GM19467 (cell line): ENCODE data around the gene RASD2.

ENCODE experiments used
- ATAC-seq: cut with Tn5 transposase; IDR thresholded peaks from one replicate; pipeline ENCODE4 v1.9.1; 2021; ENCODE audit warnings: mild to moderate bottlenecking, moderate library complexity; ENCODE audit not compliant: unreplicated experiment

The RASD2 gene

DNA sequence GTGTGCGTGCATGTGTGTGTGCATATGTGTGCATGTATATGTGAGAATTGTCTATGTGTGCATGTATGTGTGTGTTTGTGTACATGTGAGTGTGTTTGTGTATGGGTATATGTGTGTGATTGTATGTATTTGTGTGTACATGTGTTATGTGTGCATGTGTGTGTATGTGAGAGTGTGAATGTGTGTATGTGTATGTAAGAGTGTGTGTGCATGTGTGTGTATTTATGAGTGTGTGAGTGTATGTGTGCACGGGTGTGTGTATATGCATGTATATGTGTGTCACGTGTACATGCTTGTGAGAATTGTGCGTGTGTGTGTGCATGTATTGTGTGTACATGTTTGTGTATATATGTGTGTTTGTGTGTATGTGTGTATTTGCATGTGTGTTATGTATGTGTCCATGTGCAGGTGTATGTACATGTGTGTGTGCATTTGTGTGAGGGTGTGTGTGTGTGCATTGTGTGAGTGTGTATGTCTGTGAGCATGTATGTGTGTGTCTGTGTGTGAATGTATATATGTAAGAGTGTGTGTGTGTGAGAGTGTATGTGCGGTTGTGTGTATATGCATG is 60.5 kb downstream of the RASD2 start:
- no peak for ATAC-seq

DNA sequence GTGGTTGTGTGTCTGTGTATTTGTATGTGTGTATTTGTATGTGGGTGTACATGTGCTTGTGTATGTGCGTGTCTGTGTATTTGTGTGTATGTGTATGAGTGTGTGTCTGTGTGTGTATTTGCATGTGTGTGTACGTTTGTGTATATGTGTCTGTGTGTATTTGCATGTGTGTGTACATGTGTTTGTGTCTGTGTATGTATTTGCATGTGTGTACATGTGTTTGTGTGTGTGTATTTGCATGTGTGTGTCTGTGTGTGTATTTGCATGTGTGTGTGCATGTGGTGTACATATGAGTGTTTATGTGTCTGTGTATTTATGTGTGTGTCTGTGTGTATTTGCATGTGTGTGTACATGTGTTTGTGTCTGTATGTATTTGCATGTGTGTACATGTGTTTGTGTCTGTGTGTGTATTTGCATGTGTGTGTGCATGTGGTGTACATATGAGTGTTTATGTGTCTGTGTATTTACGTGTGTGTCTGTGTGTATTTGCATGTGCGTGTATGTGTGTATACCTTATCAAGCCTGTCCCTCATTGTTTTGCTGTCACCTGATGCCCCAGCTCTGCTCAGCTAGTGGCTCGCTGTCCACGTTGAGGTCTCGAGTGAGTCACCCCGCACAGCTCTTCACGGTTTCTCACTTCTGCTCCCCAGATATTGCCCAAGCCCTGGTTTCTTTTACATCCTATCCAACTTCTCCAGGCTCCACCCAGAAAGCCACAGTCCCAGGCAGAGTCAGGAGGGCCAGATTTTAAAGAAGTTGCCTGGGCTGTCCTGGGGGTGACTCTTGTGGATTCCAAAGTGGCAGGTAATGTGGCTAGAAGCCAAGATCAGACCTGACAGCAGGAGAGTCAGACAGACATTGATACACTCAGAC is 61.3 kb downstream of the RASD2 start:
- no peak for ATAC-seq
